Stimulated activated CD4-positive, alpha-beta T cell treated with anti-CD3 and anti-CD28 coated beads, Interleukin-15, amount 100 ng/mL, for 1 hour (primary cell): Measurements from ENCODE around the gene LCA5L.
"Not testable (repeated sequence)": the region's sequence is repeated elsewhere in the genome, so short reads cannot be mapped to it uniquely, and the experiment has no call there.

ENCODE experiments used
- DNase-seq, 2 donors: peaks; one replicate each; pipeline ENCODE4 v3.0.0-alpha.2; 2020; ENCODE audit warnings: low read depth in 1 of 2, low spot score in 1 of 2

Gene LCA5L

DNA sequence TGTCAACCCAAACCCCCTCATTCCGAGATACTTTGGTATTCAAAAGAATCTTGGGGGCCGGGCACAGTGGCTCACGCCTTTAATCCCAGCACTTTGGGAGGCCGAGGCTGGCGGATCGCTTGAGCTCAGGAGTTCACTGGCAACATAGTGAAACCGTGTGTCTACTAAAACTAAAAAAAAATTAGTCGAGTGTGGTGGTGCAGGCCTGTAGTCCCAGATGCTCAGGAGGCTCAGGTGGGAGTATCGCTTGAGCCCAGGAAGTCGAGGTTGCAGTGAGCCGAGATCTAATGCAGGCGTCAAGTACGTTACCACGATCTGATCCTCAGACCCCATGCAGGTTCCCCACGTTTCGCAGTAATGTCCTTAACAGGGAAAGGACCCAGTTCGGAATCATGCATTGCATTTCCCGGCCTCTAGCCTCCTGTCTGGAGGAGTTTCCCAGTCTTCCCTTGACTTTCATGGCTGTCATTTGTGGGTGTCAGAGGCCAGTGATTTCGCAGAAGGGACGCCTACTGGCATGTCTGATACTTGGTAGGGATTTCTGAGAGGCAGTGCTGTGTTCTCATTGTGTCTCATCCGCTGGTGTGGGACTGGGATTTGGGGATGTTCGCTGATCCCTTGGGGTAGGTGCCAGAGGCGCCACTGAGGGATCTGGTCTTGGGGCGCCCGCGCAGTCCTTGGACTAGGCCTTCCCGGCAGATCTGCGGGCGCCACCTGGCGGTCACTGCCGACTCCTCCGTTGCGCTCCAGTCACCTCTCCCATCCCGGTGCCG is 57.4 kb downstream of the LCA5L start:
- peak; percentile 80 to 85 for DNase-seq

DNA sequence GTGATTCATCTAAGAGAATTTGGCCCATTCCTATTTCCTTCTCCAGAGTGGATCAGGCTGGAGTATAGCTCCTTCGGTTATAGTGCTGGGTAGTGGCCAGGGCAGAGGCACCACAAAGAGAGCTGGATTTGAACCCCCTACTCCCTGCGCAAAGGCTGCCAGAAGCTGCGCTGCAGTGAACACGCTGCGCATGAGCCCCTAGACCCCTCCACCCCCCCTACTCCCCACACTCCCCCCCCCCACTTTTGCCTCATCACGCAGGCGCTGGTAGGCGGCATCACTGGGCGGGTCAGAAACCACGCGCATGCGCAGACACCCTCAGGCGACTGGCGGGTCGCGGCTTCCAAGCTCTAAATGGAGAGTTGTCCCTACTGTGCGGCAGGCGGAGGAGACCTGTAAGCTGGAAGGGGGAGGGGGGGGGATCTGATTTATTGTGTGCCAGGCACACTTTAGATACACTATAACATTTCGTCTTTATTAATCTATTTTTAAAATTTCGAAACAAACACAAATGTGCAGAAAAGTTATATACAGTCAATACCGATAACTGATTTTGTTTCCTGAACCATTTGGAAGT is 58.0 kb downstream of the LCA5L start:
- DNase-seq = peak; percentile 83 to 85

DNA sequence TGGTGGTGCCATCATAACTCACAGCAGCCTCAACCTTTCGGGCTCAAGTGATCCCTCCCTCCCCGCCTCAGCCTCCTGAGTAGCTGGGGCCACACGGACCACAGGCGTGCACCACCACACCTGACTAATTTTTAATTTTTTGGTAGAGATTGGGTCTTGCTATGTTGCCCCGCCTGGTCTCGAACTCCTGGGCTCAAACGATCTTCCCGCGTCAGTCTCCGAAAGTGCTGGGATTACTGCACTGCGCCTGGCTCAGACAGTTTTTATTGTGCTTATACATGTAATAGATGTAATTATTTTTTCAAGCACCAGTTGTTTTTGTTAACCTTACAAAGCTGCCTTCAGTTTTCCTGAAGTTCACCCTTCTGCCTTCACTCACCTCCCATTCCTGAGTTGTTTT is 58.7 kb downstream of the LCA5L start:
- no peak for DNase-seq

DNA sequence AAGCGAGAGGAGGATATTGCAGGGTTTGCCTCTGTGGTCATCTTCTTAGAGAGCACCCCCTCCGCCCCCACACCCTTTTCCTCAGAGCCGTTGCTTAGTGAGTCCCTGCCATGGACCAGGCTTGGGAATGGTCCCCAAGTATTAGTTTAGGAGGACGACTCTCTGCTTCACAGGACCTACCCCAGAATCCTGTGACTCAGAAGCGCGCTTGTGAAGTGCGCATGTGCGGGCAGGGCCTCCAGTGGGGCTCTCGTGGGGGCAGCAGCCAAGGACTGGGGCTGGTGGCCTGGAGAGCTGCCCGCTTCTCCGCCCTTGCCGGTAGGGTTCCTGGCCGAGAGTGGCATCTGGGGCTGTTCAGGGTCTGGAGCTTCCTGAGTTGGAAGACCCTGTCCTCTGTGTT is 59.4 kb downstream of the LCA5L start:
- no peak for DNase-seq

DNA sequence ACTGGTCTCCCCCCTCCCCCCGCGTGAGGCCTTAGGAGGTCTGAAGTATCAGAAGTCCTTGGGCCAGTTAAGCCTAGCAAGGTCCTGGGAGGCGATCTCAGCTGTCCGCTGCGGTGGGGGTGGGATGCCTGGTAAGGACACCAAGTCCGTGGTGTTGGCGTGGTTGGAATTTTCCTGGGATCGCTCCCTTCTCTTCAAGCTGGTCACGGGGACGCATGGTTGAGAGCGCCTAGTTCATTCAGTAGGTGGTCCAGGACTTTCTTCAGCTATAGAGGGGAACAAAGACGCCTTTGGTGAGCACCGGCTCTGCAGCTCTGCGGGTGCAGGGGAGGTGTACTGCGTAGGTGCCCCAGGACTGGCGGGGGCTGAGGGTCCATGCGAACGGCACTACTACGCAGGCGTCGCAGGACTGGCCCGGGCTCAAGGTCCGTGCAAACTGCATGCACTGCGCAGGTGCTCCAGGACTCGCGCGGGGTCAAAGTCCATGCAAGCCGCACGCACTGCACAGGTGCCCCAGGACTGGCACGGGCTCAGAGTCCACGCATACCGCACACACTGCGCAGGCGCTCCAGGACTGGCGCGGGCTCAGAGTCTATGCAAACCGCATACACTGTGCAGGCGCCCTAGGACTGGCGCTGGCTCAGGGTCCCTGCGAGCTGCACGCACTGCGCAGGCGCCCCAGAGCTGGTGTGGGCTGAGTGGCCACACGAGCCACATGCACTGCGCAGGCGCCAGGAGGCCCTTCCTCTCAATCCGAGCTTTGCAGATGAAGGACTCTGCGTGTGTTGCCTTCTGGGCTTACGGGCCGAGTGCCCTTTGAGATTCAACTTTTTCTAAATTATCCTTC is 60.1 kb downstream of the LCA5L start:
- peak in 1 of 2 donors; percentile 46 for DNase-seq

DNA sequence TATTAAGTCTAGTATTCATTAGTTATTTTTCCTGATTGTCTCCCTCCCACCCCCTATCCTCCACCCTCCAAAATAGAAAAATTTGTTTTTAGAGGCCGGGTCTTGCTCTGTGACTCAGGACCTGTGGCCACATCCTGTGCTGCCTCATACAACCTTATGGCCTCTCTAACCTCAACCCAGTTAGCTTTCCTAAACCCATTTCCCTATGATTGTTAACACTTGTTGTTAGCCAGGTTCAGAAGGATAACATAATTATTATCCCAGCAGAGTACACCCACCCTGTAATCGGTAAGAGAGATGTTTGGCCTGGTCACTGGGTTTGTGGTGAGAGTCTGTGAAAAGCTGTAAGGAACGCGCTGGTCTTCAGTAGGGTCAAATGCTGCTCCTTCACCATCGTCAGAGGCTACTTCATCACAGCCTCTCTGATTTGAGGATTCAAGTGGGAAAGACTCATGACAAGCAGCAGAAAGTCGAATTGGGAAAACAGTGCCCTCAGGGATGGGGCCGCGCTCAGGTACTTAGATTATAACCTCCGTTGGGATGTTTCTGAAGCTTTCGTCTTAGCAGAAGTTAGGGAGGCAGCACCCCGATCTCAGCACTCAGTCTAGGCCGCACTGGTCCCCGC is 60.8 kb downstream of the LCA5L start:
- DNase-seq = no peak

DNA sequence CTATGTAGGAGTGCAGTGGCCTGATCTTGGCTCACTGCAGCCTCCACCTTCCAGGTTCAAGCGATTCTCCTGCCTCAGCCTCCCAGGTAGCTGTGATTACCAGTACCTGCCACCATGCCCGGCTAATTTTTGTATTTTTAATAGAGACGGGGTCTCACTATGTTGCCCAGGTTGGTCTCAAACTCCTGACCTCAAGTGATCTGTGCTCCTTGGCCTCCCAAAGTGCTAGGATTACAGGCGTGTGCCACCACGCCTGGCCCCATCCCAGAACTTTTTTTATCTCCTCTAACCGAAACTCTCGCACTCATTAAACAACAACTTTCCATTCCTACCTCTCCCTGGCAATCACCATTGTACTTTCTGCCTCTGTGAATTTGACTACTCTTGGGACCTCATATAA is 63.5 kb downstream of the LCA5L start:
- DNase-seq = not testable (repeated sequence)

DNA sequence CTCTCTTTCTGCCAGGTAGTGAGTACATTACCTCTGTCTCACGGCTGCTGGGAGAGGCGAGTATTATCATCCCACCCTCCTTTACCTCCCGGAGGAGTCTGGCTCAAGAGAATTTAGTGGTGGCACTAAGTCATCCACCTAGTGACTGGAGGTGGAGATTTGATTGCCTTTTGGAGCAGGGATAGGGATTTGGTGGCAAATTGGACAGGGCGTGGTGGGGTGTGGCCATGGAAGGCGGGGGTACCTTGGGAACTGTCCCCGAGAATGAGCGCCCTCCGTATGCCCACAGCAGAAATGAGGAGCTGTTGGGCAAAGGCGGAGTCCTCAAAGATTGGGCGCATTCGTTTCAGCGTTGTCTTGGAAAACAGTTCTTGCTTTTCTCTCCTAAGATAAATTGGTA is 64.6 kb downstream of the LCA5L start:
- no peak for DNase-seq

DNA sequence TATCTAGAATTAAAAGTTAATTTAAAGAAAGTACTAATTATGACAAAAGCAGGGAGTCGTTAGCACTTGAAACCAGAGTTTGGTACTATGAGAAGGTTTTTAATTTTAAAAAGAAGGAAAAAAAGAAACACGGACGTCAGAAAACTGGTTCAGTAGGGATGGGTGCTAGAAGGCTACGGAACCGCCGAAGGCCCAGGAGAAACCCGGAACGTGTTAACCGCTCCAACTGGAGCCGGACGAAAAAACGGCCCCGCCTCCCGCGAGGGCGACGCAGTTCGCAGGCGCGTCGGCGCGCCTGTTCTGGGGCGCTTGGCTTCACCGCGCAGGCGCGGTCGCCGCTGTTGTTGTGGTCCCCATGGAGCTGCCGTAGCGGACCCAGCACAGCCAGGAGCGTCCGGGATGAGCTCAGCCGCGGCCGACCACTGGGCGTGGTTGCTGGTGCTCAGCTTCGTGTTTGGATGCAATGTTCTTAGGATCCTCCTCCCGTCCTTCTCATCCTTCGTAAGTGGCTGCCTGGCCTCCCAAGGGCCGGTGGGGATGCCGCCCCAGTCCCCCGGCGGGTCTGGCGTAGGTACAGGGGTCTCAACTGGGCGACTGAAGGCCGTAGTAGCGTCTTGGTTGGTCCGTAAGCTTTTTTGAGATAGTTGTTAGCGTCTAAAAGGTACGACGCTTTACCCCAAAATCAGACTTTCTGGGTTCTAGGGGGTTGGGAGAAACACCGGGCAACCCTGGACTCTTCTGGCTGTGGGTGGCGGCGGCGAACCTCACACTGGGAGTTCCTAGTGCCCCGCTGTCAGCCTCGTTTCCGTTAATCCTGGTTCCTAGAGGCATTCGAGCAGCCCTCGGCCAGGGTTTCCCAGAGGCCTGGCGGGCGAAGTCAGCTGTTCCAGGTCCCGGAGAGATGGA is 65.3 kb downstream of the LCA5L start:
- peak; percentile 73 to 79 for DNase-seq

DNA sequence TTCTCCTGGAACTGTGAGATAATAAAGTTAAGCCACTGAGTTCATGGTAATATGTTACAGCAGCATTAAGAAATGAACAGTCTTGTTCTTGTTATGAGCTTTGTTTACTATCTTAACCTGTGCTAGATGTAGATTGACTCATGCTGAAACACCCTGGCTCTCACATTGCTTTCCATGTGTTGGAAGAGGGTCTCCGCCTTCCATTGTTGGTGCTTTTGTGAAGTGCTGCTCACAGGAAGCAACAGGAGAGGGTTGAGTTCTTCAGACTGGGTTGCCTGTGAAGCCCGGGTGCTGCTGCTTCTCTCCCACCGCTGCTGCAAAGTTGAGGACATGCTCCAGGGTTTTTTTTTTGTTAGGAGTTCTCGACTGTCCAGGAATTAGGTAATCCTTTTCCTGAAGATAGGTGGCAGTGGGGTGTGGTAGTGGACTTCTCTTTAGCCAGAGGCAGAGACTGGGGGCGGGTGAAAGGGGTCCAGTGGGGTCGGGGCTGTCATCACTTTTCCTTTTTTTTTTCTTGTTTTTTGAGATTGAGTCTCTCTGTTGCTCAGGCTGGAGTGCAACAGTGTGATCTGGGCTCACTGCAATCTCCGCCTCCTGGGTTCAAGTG is 68.0 kb downstream of the LCA5L start:
- no peak for DNase-seq

DNA sequence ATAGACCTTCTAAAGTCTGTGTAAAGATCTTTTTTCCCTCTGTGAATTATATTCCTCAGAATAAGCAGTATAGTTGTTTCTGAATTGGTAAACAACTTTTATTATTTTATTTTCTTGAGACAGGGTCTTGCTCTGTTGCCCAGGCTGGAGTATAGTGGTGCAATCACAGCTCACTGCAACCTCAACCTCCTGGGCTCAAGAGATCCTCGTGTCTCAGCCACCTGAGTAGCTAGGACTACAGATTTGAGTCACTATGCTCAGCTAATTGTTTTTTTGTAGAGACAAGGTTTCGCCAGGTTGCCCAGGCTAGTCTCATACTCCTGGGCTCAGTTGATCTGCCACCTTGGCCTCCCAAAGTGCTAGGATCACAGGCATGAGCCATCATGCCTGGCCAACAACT is 70.1 kb downstream of the LCA5L start:
- DNase-seq = no peak

DNA sequence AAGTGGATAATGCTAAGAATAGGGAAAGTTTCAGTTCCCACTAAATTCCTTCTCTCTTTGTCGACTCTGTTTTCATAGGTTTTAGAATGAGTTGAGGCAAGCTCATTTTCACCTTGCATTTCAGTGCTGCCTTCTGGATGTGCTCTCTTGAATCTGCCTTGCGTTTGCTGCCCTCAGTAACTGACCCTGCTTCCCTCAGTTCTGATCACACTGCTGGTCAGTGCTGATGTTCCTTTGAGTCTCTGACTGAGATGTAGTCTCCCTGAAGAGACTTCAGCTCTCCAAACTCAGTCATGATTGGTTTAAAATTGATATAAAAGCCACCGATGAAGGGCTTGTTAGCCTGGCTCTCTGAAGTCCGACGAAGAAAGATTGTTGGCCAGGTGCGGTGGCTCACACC is 71.5 kb downstream of the LCA5L start:
- DNase-seq = no peak

DNA sequence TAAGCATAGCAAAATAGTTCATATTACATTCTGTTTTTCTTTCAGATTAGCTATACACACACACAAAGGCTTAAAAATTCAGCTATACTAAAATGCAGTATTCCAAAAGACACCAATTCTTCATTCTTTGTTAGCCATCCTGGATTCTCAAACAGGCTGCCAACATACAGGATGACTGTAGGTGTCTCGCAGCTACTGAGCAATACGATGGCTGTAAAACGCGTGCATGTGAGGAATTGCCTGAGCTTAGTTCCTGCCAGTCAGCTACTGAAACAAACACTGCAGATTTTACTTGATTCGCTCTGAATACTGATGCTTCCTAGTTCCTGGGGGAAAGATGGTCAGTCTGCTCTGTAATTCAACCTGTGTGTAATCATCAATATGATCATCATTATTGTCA is 71.9 kb downstream of the LCA5L start:
- DNase-seq = no peak

DNA sequence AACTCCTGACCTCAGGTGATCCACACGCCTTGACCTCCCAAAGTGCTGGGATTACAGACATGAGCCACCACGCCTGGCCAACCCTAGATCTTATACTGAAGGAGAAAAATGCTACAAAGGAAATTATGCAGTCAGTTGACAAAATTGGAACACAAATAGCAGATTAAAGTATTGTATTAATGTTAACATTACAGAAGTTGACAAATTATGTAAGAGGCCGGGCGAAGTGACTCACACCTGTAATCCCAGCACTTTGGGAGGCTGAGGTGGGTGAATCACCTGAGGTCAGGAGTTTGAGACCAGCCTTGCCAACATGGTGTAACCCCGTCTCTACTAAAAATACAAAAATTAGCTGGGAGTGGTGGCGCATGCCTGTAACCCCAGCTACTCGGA is 75.7 kb downstream of the LCA5L start:
- not testable (repeated sequence) for DNase-seq

DNA sequence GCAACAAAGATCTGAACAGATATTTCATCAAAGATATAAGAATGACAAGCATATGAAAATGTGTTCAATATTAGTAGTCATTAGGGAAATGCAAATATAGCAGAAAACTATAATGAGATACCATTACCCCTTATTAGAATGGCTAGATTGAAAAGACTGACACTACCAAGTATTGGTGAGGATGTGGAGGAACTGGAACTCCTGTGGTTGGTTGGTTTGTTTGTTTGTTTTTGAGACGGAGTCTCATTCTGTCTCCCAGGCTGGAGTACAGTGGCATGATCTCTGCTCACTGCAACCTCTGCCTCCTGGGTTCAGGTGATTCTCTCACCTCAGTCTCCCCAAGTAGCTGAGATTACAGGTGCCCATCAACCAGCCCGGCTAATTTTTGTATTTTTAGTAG is 77.8 kb downstream of the LCA5L start:
- no peak for DNase-seq

DNA sequence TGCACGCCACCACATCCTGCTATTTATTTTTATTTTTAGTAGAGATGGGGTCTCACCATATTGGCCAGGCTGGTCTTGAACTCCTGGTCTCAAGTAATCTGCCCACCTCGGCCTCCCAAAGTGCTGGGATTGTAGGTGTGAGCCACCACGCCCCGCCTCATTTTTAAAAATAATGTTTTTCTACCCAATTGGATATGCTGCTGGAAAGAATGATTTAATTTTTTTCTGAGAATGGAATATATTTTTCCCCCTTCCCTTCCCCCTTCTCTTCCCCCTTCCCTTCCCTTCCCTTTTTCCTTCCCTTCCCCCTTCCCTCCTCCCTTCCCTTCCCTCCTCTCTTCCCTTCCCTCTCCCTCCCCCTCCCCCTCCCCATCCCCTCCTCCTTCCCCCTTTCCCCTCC is 79.0 kb downstream of the LCA5L start:
- no peak for DNase-seq

DNA sequence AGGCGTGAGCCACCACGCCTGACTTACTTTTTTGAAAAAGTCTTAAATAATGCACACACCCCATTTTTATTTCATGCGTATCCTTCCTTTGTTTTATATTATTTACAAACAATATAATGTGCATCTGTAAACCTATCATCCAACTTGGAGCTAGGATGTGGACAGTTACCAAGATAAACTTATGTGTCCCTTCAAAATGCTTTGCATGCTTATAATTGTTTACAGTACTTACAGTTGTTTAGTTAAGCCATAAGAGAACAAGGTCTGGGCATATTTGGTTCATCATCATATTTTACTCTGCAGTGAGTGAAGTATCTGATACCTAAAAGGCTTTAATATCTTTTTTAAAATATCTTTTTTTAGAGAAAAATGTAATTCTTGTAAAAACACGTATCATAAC is 80.6 kb downstream of the LCA5L start:
- no peak for DNase-seq

DNA sequence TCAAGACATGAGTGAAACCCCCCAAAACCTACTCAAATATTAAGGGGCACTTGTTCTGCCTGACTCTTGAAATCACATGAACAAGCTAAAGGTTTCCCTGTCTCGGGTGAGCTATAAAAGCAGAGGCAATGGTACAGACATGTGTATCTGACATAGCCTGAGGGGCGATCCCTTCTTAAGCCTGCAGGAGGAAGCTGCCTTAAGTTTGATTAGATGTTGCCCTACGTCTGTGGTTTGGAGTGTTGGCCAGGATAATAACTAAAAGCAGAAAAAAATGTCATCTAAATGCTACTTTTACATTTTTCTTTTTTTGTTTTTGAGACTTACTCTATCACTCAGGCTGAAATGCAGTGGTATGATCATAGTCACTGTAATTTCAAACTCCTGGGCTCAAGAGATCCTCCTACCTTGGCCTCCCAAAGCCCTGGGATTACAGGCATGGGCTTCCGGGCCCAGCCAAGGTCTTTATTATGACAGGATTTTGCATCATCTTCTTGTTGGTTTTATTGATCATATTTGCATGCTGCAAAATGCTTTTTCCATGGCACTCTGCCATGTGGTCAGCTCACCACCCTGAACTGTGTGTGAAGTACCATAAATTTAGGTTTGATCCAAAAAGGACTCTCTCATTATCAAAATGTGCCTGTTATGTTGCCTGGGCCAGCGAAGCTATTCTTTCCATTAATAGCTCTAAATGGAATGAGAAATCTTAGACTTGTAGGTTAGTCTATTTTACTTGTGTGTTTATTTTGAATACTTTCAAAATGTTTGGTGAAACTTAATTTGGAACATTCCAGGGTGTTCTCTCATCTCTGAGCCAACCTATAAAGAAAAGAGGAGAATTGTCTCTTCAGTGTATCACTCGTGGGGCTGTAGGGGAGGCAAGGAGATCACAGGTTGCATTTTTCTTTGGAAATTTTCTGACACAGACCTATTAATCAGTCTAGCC is 81.7 kb downstream of the LCA5L start:
- DNase-seq = no peak

DNA sequence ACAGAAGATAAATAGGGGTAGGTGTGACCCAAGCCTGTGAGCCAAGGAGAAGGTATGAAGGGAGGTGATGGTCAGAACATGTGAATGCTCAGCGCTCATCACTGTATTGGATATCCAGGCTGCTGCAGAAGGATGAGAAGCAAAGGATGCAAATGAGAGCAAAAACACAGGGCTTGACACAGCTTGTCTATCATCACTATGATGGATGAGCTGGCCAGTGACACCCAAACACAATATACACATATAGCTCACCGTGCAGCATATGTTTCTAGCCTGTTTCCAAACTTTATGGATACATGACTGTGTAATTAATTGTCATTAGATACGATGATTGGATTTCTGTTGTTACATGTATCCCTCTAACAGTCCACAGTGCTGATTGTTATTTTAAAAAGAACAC is 82.8 kb downstream of the LCA5L start:
- DNase-seq = no peak
